Esophagus muscularis mucosa (tissue), 4 donors: ENCODE data around the gene PRKCE. TPM values are rescaled to one million over a fixed set of nuclear protein-coding genes. Genes with fewer than 3 reads are reported as not detected.
A peak's percentile ranks its signal among the peaks of the same experiment; 100 is the strongest.

Experiments
- DNase-seq: peaks from one replicate; pipeline ENCODE4 v3.0.0-alpha.2; 2017; ENCODE audit errors: extremely low spot score
- H3K27ac ChIP-seq, 4 donors: fragments of 200-600 bp; sonication (generic); replicated peaks in 1 of 4; 1 replicate in 3 of 4; 2 replicates in 1 of 4; pipeline ENCODE4 v1.5.1; 2016 to 2019; ENCODE audit warnings: mild to moderate bottlenecking in 1 of 4
- H3K27me3 ChIP-seq, 4 donors: fragments of 200-600 bp; sonication (generic); one replicate each; pipeline versions ENCODE4 v1.5.1 to v1.6.0; 2016 to 2019
- H3K36me3 ChIP-seq, 4 donors: fragments of 200-600 bp; sonication (generic); one replicate each; pipeline ENCODE4 v1.5.1; 2016 to 2019
- H3K4me1 ChIP-seq, 4 donors: fragments of 200-600 bp; sonication (generic); one replicate each; pipeline ENCODE4 v1.5.1; 2016 to 2019
- H3K4me3 ChIP-seq, 4 donors: fragments of 200-600 bp; sonication (generic); 1 replicate in 2 of 4; 2 replicates in 2 of 4; pipeline ENCODE4 v1.5.1; 2016 to 2019; ENCODE audit warnings: mild to moderate bottlenecking in 4 of 4, moderate library complexity in 1 of 4
- H3K9me3 ChIP-seq, 4 donors: fragments of 200-600 bp; sonication (generic); 1 replicate in 3 of 4; 2 replicates in 1 of 4; pipeline ENCODE4 v1.5.1; 2016 to 2019
- EP300 ChIP-seq: sonication (generic); formaldehyde crosslinking; IDR thresholded peaks from one replicate; pipeline ENCODE4 v1.6.1; 2017; ENCODE audit warnings: antibody characterized with exemption
- POLR2A ChIP-seq: fragments of 450-650 bp; IDR thresholded peaks from one replicate; pipeline ENCODE4 v1.6.1; 2017; ENCODE audit warnings: antibody characterized with exemption, moderate library complexity, mild to moderate bottlenecking, low read depth
- POLR2AphosphoS5 ChIP-seq, 2 donors: sonication (generic); formaldehyde crosslinking; IDR thresholded peaks; one replicate each; pipeline ENCODE4 v1.6.1; 2017; ENCODE audit warnings: antibody characterized with exemption in 2 of 2
- WGBS: methylation state at CpG from one replicate; pipeline ENCODE4 v1.1.5; 2018; 5-methylcytosine and 5-hydroxymethylcytosine counted together
- intact Hi-C: fragments of 100-400 bp; cut with DNase I; formaldehyde crosslinking; loops from one replicate; pipeline ENCODE4 v1.15.1; 2023
- total RNA-seq, 4 donors: library from RNA; depleted of rRNA; stranded (reverse); fragments of >200 nt; gene quantifications; one replicate each; pipeline versions ENCODE4 v1.1.0 to v1.2.1, GENCODE V29; 2016
- TF ChIP-seq, protein P1 (sequence below), 3 experiments: fragments of 200-600 bp in 2 of 3; fragments of 450-650 bp in 1 of 3; sonication (generic) in 2 of 3; IDR thresholded peaks; one replicate each; pipeline ENCODE4 v1.5.1; 2017 to 2019; ENCODE audit warnings: antibody characterized with exemption in 3 of 3, mild to moderate bottlenecking in 2 of 3, moderate library complexity in 1 of 3

PRKCE gene
- total RNA-seq, 4 donors from 2014 or later: 11.6 to 21.1 (median 13.0) TPM

DNA sequence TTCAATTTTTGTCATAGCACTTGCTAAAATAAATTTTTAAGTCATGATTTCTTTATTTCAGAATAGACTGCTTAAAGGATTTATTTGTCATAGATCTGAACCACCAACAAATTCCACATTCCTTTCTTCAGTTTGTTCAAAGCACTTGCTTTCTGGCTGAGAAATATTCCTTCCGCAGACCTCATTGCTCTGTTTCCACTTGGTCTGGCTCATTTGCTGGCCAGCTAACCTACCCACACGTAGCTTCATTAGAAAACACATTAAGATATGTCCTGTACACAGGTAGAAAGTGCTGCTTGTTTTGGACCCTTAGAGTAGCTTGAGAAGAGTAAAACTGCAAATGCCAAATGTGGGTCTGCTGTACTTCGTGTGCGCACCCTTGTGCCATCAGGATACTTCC is 479.0 kb downstream of the PRKCE start:
- H3K4me1 ChIP-seq: peaks cover 7 to 20% (median 19%) of the 10 kb centered on the region in 4 donors

DNA sequence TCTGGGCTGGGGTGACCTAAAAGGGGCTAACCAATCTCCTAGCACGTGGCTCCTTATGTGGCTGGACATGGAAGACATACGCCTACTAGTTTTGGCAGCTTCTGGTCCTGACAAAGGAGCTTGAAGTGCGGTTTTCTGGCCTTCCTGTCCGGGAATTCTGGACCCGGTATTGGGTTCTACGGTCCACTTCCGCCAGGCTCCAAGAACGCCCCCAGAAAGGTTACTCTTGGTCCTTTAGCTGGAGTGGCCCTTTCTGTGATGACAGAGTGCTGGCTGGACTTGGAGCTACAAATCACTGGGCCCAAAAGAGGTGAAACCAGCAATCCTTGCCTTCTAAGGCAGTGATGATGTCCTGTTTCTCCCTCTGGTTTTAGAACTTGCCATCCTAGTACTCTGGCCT is 481.5 kb downstream of the PRKCE start:
- Histone ChIP-seq H3K4me1 (peaks cover 12 to 32% (median 28%) of the 10 kb centered on the region in 4 donors), H3K27ac (no peak overlapping the region), H3K4me3 (no peak overlapping the region), H3K9me3 (no peaks in the 10 kb centered on the region), H3K36me3 (no peaks in the 10 kb centered on the region), H3K27me3 (no peaks in the 10 kb centered on the region)
- intact Hi-C loops: no loop called here
- TF ChIP-seq POLR2A: no peak
- WGBS: 97% methylated on average over 8 of the region's 8 CpGs
- no peak for DNase-seq

More for the DNA sequence above, 479.0 kb downstream of the PRKCE start:
- H3K36me3 ChIP-seq: no peaks in the 10 kb centered on the region
- intact Hi-C loops: no loop called here
- WGBS: 95% methylated on average over 4 of the region's 4 CpGs
- no peak for TF ChIP-seq EP300
- no peak for TF ChIP-seq POLR2AphosphoS5 (IDR thresholded peaks at IDR 0.05)
- TF ChIP-seq, protein P1, sequence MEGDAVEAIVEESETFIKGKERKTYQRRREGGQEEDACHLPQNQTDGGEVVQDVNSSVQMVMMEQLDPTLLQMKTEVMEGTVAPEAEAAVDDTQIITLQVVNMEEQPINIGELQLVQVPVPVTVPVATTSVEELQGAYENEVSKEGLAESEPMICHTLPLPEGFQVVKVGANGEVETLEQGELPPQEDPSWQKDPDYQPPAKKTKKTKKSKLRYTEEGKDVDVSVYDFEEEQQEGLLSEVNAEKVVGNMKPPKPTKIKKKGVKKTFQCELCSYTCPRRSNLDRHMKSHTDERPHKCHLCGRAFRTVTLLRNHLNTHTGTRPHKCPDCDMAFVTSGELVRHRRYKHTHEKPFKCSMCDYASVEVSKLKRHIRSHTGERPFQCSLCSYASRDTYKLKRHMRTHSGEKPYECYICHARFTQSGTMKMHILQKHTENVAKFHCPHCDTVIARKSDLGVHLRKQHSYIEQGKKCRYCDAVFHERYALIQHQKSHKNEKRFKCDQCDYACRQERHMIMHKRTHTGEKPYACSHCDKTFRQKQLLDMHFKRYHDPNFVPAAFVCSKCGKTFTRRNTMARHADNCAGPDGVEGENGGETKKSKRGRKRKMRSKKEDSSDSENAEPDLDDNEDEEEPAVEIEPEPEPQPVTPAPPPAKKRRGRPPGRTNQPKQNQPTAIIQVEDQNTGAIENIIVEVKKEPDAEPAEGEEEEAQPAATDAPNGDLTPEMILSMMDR (IDR thresholded peaks at IDR 0.05): no peak
- TF ChIP-seq POLR2A: no peak
- no peak overlapping the region for H3K4me3 ChIP-seq
- no peaks in the 10 kb centered on the region for H3K27me3 ChIP-seq
- H3K9me3 ChIP-seq: no peaks in the 10 kb centered on the region
- no peak for DNase-seq
- no peak overlapping the region for H3K27ac ChIP-seq

DNA sequence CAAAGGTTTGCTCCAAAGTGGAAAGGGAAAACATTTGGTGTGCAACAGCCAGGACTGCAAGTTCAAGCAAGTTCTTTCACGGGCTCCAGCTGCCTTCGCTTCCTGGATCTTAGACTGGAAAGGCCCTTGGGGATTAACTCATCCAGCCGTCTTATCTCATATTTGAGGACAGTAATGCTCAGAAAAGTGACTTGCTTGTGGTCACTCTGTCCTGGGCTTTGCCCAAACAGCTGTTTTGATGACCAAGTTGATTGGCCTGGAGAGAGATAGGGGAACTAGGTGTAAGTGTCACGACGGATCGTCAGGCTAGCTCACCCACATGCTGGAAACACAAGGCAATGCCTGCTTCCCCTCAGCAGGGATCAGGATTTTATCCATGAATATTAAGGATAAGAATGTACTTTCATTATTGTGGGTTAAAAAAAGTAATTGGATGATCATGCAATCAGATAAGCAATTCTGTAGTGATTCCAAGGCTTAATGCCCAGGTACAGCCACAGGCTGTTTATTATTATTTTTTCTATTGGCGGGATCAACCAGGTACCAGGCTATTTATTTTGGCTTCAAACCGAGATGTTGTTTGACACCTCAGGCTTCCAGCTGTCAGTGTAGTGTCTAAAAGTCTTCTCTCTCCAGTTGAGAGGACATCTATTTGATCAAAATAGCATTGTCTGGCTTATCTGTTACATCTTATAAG is 483.2 kb downstream of the PRKCE start:
- no peak for DNase-seq
- H3K27me3 ChIP-seq: no peaks in the 10 kb centered on the region
- no peak overlapping the region for H3K4me3 ChIP-seq
- intact Hi-C loops: no loop called here
- peaks cover 12 to 32% (median 28%) of the 10 kb centered on the region in 4 donors for H3K4me1 ChIP-seq
- TF ChIP-seq, protein P1 (IDR thresholded peaks at IDR 0.05): no peak
- TF ChIP-seq EP300 (no peak), POLR2A (no peak), POLR2AphosphoS5 (IDR thresholded peaks at IDR 0.05) (no peak)
- no peaks in the 10 kb centered on the region for H3K36me3 ChIP-seq
- WGBS: 55% methylated on average over 7 of the region's 8 CpGs
- H3K27ac ChIP-seq: peak overlapping the region; percentile 1 to 51 (median 16)
- H3K9me3 ChIP-seq: no peaks in the 10 kb centered on the region

DNA sequence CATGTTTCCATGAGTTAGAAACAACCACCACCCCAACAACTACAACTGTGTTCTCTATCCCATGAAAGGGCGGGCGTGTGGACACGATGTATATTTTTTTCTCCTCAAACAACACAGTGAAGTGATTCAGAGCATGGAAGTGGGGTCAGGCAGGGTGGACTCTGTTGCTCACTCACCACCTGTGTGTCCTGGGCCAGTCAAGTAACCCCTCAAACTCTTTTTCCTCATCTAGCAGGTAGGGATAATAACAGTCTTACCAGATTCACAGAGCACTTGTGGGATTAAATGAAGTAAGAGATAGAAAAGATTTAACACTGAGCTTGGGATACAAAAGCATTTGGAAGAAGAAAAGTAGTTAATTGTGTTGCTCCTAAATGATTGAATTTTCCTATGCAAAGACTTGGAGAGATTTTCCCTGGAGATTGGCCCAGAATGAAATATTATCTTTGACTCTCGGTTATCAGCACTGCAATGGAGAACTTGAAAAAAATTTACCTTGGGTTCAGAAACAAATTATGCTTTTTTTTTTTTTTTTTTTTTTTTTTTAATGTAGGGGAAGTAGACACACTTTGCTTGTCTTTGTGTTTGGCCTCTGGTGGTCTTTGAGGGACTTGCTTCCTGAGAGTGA is 483.9 kb downstream of the PRKCE start:
- no peak for DNase-seq
- Histone ChIP-seq H3K36me3 (no peaks in the 10 kb centered on the region), H3K9me3 (no peaks in the 10 kb centered on the region), H3K4me1 (peaks cover 12 to 32% (median 28%) of the 10 kb centered on the region in 4 donors), H3K27ac (peak overlapping the region; percentile 1 to 51 (median 16)), H3K27me3 (no peaks in the 10 kb centered on the region), H3K4me3 (no peak overlapping the region)
- 78% methylated on average over 4 of the region's 4 CpGs for WGBS
- no peak for TF ChIP-seq POLR2AphosphoS5 (IDR thresholded peaks at IDR 0.05)
- TF ChIP-seq, protein P1 (IDR thresholded peaks at IDR 0.05): no peak
- intact Hi-C loops: no loop called here

DNA sequence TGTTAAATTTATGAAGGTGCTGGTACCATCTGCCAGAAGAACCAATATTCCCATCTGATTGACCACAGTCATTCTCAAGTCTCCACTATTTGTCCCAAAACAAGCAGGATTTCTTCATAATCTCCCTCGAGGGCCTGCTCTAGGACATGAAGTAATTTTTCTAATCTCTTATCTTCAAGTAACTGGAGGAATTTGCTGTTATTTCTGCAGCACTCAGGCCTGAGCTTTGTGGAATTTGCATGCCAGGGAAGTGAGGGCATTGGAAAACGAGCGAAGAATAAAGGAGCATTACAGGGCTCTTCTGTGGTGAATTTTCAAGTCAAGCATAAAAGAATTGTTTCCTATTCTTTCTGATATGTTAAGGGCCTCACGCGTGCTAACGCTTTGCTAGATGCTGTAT is 484.5 kb downstream of the PRKCE start:
- Histone ChIP-seq H3K9me3 (no peaks in the 10 kb centered on the region), H3K4me3 (no peak overlapping the region), H3K36me3 (no peaks in the 10 kb centered on the region), H3K4me1 (peaks cover 12 to 32% (median 28%) of the 10 kb centered on the region in 4 donors), H3K27me3 (no peaks in the 10 kb centered on the region), H3K27ac (no peak overlapping the region)
- WGBS: 70% methylated on average over 6 of the region's 6 CpGs
- DNase-seq: no peak
- intact Hi-C loops: no loop called here
- TF ChIP-seq, protein P1 (IDR thresholded peaks at IDR 0.05): no peak
- TF ChIP-seq POLR2A: no peak
- TF ChIP-seq POLR2AphosphoS5 (IDR thresholded peaks at IDR 0.05): no peak
- no peak for TF ChIP-seq EP300
